Fibroblast of lung (primary cell): Measurements from ENCODE around the gene C2orf49. TPM values are rescaled to one million over a fixed set of nuclear protein-coding genes. Genes with fewer than 3 reads are reported as not detected.

Experiments
- DNase-seq, 2 donors: peaks; one replicate each; pipeline versions ENCODE4 v3.0.0 to v3.0.0-alpha.2; 2010; ENCODE audit warnings: low read depth in 2 of 2
- H2AFZ ChIP-seq: 2 replicates; pipeline ENCODE4 v1.5.1; 2012; ENCODE audit warnings: low read length, control low read depth, inconsistent platforms
- H3K27ac ChIP-seq: 2 replicates; pipeline ENCODE4 v1.5.1; 2011; ENCODE audit warnings: low read length, control low read depth; ENCODE audit not compliant: insufficient read depth
- H3K27me3 ChIP-seq: 2 replicates; pipeline ENCODE4 v1.5.1; 2011; ENCODE audit warnings: mild to moderate bottlenecking, low read length; ENCODE audit not compliant: control insufficient read depth, insufficient read depth
- H3K36me3 ChIP-seq: 2 replicates; pipeline ENCODE4 v1.5.1; 2011; ENCODE audit warnings: low read length; ENCODE audit not compliant: control insufficient read depth, insufficient read depth
- H3K4me1 ChIP-seq: 2 replicates; pipeline ENCODE4 v1.5.1; 2011; ENCODE audit warnings: low read length; ENCODE audit not compliant: control insufficient read depth, insufficient read depth; ENCODE audit errors: extremely low read depth
- H3K4me2 ChIP-seq: 2 replicates; pipeline ENCODE4 v1.5.1; 2011; ENCODE audit warnings: low read length, control low read depth; ENCODE audit not compliant: insufficient read depth; ENCODE audit errors: extremely low read depth
- H3K4me3 ChIP-seq, 4 experiments: fragments of 200-600 bp in 1 of 4; sonication (generic) in 1 of 4; replicated peaks in 1 of 4; 2 replicates each; pipeline ENCODE4 v1.5.1; 2011 to 2016; ENCODE audit warnings: low read length in 4 of 4, low read depth in 3 of 4, mild to moderate bottlenecking in 3 of 4, control low read depth in 2 of 4, inconsistent platforms in 1 of 4, mixed read lengths in 1 of 4; ENCODE audit not compliant: insufficient read depth in 1 of 4; ENCODE audit errors: control extremely low read depth in 1 of 4
- H3K79me2 ChIP-seq: 2 replicates; pipeline ENCODE4 v1.5.1; 2012; ENCODE audit warnings: mild to moderate bottlenecking, low read length, inconsistent platforms; ENCODE audit not compliant: control insufficient read depth, insufficient read depth
- H3K9ac ChIP-seq: 2 replicates; pipeline ENCODE4 v1.5.1; 2011; ENCODE audit warnings: mild to moderate bottlenecking, low read length, control low read depth; ENCODE audit not compliant: insufficient read depth
- H3K9me3 ChIP-seq: 2 replicates; pipeline ENCODE4 v1.5.1; 2012; ENCODE audit warnings: low read depth, low read length; ENCODE audit not compliant: control insufficient read depth, insufficient read depth
- H4K20me1 ChIP-seq: 2 replicates; pipeline ENCODE4 v1.5.1; 2011; ENCODE audit warnings: low read length; ENCODE audit not compliant: control insufficient read depth, insufficient read depth; ENCODE audit errors: extremely low read depth
- CTCF ChIP-seq, 2 donors: IDR thresholded peaks in 1 of 2; conservative IDR thresholded peaks in 1 of 2; 1 replicate in 1 of 2; 2 replicates in 1 of 2; pipeline ENCODE4 v1.5.1; 2011 to 2012; ENCODE audit warnings: low read length in 2 of 2, control low read depth in 1 of 2, inconsistent platforms in 1 of 2, low read depth in 1 of 2, mild to moderate bottlenecking in 1 of 2
- EZH2 ChIP-seq: IDR thresholded peaks from 2 replicates; pipeline ENCODE4 v1.5.1; 2012; ENCODE audit warnings: low read length, control low read depth, mild to moderate bottlenecking; ENCODE audit errors: missing control alignments
- polyA plus RNA-seq, 2 donors: library from polyadenylated mRNA; depleted of rRNA in 1 of 2; stranded (reverse) in 1 of 2; unstranded in 1 of 2; fragments of >200 nt; gene quantifications; 2 replicates each; pipeline ENCODE4 v1.2.1, GENCODE V29; 2011 to 2012; ENCODE audit warnings: missing spikeins in 1 of 2
- total RNA-seq: library from RNA; depleted of rRNA; stranded (reverse); fragments of >200 nt; gene quantifications from 2 replicates; pipeline ENCODE4 v1.2.1, GENCODE V29; 2014

C2orf49 gene
- total and polyA plus RNA-seq, 2 donors (not counting 1 experiment from before 2014, with no cell fraction given), result 20.9 to 28.4 TPM

GRCh38 chr2:105385731-105386540 is 48.6 kb downstream of the C2orf49 start:
- H2AFZ ChIP-seq, result no peak overlapping the region
- no peak overlapping the region for H3K4me2 ChIP-seq
- H3K36me3 ChIP-seq, result peaks cover 29% of the 10 kb centered on the region
- no peak for DNase-seq
- H3K4me3 ChIP-seq, result no peak overlapping the region
- H3K27ac ChIP-seq, result peak overlapping the region; percentile 31
- TF ChIP-seq EZH2, result no peak
- no peak for TF ChIP-seq CTCF (conservative IDR thresholded peaks at IDR 0.05 in 1 of 2, IDR thresholded peaks at IDR 0.05 in 1 of 2; ENCODE audit: low read depth in 1 of 2, low read length in 2 of 2)
- H4K20me1 ChIP-seq, result no peaks in the 10 kb centered on the region
- H3K4me1 ChIP-seq, result peaks cover 25% of the 10 kb centered on the region
- no peaks in the 10 kb centered on the region for H3K9me3 ChIP-seq
- H3K27me3 ChIP-seq, result no peaks in the 10 kb centered on the region
- no peak overlapping the region for H3K9ac ChIP-seq
- H3K79me2 ChIP-seq, result peaks cover 81% of the 10 kb centered on the region

GRCh38 chr2:105387225-105387624 is 49.9 kb downstream of the C2orf49 start:
- peaks cover 23% of the 10 kb centered on the region for H3K36me3 ChIP-seq
- no peaks in the 10 kb centered on the region for H4K20me1 ChIP-seq
- H3K27ac ChIP-seq, result peak overlapping the region; percentile 41

GRCh38 chr2:105388971-105389381 is 51.6 kb downstream of the C2orf49 start:
- Histone ChIP-seq H3K27ac (peak overlapping the region; percentile 82), H3K79me2 (peaks cover 85% of the 10 kb centered on the region), H3K27me3 (no peaks in the 10 kb centered on the region), H3K4me3 (peak overlapping the region in 1 of 4 experiments; percentile 8), H3K36me3 (peaks cover 26% of the 10 kb centered on the region), H3K9me3 (no peaks in the 10 kb centered on the region), H2AFZ (no peak overlapping the region), H3K4me1 (peaks cover 35% of the 10 kb centered on the region), H3K4me2 (peak overlapping the region; percentile 9), H3K9ac (no peak overlapping the region), H4K20me1 (no peaks in the 10 kb centered on the region)
- peak; percentile 97 to 99 for DNase-seq
- TF ChIP-seq EZH2 (no peak), CTCF (conservative IDR thresholded peaks at IDR 0.05 in 1 of 2, IDR thresholded peaks at IDR 0.05 in 1 of 2; ENCODE audit: low read depth in 1 of 2, low read length in 2 of 2) (no peak)

More at GRCh38 chr2:105387225-105387624, 49.9 kb downstream of the C2orf49 start:
- Histone ChIP-seq H3K27me3 (no peaks in the 10 kb centered on the region), H3K4me3 (no peak overlapping the region), H3K9ac (no peak overlapping the region), H2AFZ (no peak overlapping the region), H3K9me3 (no peaks in the 10 kb centered on the region), H3K4me2 (no peak overlapping the region), H3K4me1 (peaks cover 29% of the 10 kb centered on the region), H3K79me2 (peaks cover 81% of the 10 kb centered on the region)
- peak in 1 of 2 donors; percentile 42 for DNase-seq
- TF ChIP-seq CTCF (conservative IDR thresholded peaks at IDR 0.05 in 1 of 2, IDR thresholded peaks at IDR 0.05 in 1 of 2; ENCODE audit: low read depth in 1 of 2, low read length in 2 of 2), result no peak
